Thyroid gland (tissue), 4 donors: Measurements from ENCODE around the gene CDC6. TPM values are rescaled to one million over a fixed set of nuclear protein-coding genes. Genes with fewer than 3 reads are reported as not detected.

Source experiments
- DNase-seq, 2 donors: peaks; one replicate each; pipeline ENCODE4 v3.0.0-alpha.2; 2019
- H3K27ac ChIP-seq, 3 donors: fragments of 200-600 bp; sonication (generic); 1 replicate in 2 of 3; 2 replicates in 1 of 3; pipeline ENCODE4 v1.5.1; 2016 to 2019; ENCODE audit warnings: mild to moderate bottlenecking in 1 of 3, moderate library complexity in 1 of 3
- H3K27me3 ChIP-seq: fragments of 200-600 bp; sonication (generic); one replicate; pipeline ENCODE4 v1.5.1; 2019
- H3K36me3 ChIP-seq, 2 donors: fragments of 200-600 bp; sonication (generic); one replicate each; pipeline ENCODE4 v1.5.1; 2016 to 2019
- H3K4me1 ChIP-seq, 2 donors: fragments of 200-600 bp; sonication (generic); one replicate each; pipeline ENCODE4 v1.5.1; 2017 to 2019
- H3K4me3 ChIP-seq, 3 donors: fragments of 200-600 bp; sonication (generic); replicated peaks in 1 of 3; 1 replicate in 2 of 3; 2 replicates in 1 of 3; pipeline ENCODE4 v1.5.1; 2016; ENCODE audit warnings: mild to moderate bottlenecking in 1 of 3
- H3K9me3 ChIP-seq: fragments of 200-600 bp; sonication (generic); one replicate; pipeline ENCODE4 v1.5.1; 2017
- POLR2A ChIP-seq, 2 donors: fragments of 450-650 bp; IDR thresholded peaks; one replicate each; pipeline ENCODE4 v1.6.1; 2017; ENCODE audit warnings: antibody characterized with exemption in 2 of 2, mild to moderate bottlenecking in 2 of 2, moderate library complexity in 1 of 2
- WGBS, 2 donors: methylation state at CpG; one replicate each; pipeline ENCODE4 v1.1.5; 2017; 5-methylcytosine and 5-hydroxymethylcytosine counted together
- intact Hi-C: fragments of 100-400 bp; cut with DNase I; formaldehyde crosslinking; loops from one replicate; pipeline ENCODE4 v1.15.1; 2023
- total RNA-seq, 4 donors: library from RNA; depleted of rRNA; stranded (reverse); fragments of >200 nt; gene quantifications; one replicate each; pipeline ENCODE4 v1.2.3, GENCODE V29; 2016
- TF ChIP-seq, protein P1 (sequence below), 6 experiments: fragments of 200-600 bp in 3 of 6; fragments of 450-650 bp in 3 of 6; sonication (generic) in 3 of 6; IDR thresholded peaks; one replicate each; pipeline ENCODE4 v1.5.1; 2016 to 2019; ENCODE audit warnings: antibody characterized with exemption in 6 of 6, mild to moderate bottlenecking in 2 of 6, inconsistent platforms in 1 of 6, moderate library complexity in 1 of 6

The CDC6 gene
- total RNA-seq, 4 donors from 2014 or later = 0.63 to 5.2 (median 0.79) TPM

DNA sequence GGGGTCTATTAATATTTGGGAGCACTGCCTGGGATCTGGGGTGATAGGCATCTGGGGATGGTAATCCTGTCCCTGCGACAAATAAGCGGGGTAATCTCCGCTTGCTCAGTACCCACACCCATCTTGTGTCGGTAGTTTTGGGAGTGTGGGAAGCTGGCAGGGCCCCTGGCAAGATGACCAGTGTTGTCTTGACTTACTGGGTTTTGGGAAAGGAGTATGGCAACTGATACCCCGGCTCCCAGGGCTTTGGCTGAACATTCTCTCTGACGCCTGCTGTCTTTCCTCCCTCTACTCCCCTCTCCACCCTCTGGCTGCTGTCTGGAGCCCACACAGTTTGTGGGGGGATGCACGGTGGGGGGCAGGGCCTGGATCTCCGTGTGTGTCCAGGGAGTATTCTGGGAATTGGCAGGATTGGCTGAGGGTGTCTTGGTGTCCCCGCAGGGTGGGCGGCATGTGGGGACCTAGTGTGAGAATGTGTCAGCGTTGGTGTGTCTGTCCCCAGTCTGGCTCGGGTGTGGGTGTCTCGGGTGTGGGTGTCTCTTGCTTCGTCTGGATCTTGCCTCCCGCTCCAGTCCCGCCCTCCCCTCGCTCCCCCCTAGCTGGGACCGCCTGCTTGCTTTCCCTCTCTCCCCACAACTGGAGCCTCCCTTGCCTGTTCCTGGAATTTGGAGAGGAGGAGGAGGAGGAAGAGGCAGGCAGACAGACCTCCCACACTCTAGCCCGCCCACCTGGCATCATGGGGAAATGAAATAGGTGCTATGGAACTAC, 33.3 kb downstream of the CDC6 start:
- DNase-seq = peak; percentile 56 to 62
- WGBS, 2 donors = 44 to 46% methylated on average over 13 to 19 of the region's 19 CpGs
- Histone ChIP-seq H3K4me3 (peak overlapping the region in 1 of 3 donors; percentile 6), H3K27ac (peak overlapping the region; percentile 59 to 96 (median 93)), H3K4me1 (peaks cover 83 to 85% of the 10 kb centered on the region in 2 donors), H3K9me3 (no peaks in the 10 kb centered on the region), H3K36me3 (no peaks in the 10 kb centered on the region), H3K27me3 (no peaks in the 10 kb centered on the region)
- TF ChIP-seq, protein P1, sequence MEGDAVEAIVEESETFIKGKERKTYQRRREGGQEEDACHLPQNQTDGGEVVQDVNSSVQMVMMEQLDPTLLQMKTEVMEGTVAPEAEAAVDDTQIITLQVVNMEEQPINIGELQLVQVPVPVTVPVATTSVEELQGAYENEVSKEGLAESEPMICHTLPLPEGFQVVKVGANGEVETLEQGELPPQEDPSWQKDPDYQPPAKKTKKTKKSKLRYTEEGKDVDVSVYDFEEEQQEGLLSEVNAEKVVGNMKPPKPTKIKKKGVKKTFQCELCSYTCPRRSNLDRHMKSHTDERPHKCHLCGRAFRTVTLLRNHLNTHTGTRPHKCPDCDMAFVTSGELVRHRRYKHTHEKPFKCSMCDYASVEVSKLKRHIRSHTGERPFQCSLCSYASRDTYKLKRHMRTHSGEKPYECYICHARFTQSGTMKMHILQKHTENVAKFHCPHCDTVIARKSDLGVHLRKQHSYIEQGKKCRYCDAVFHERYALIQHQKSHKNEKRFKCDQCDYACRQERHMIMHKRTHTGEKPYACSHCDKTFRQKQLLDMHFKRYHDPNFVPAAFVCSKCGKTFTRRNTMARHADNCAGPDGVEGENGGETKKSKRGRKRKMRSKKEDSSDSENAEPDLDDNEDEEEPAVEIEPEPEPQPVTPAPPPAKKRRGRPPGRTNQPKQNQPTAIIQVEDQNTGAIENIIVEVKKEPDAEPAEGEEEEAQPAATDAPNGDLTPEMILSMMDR (IDR thresholded peaks at IDR 0.05) = no peak
- TF ChIP-seq POLR2A (IDR thresholded peaks at IDR 0.05) = peak in 1 of 2 donors; percentile 12
- intact Hi-C loops = no loop called here

DNA sequence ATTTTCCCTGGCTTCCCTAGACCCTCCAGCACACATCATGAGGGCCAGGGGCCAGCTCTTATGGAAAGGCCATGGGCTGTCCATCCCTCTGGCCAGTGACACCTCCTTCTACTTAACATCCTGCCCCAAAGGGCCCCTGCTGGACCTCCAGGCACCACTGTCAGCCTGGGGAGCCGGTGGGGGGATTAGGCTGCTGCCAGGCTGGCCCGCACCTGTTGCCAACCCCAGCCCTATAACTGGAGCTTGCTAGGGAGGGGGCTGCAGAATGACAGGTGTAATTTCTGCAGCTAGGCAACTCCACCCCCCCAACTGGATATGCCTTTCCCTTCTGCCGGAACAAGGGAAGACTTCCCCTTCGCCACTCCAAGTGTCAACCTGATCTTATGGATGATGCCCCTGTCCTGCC, 33.8 kb downstream of the CDC6 start:
- no peak for TF ChIP-seq POLR2A (IDR thresholded peaks at IDR 0.05)
- TF ChIP-seq, protein P1 (IDR thresholded peaks at IDR 0.05) = no peak
- no peak for DNase-seq
- Histone ChIP-seq H3K27me3 (no peaks in the 10 kb centered on the region), H3K27ac (peak overlapping the region; percentile 59 to 96 (median 93)), H3K36me3 (no peaks in the 10 kb centered on the region), H3K4me1 (peaks cover 83 to 85% of the 10 kb centered on the region in 2 donors), H3K4me3 (peak overlapping the region in 1 of 3 donors; percentile 22), H3K9me3 (no peaks in the 10 kb centered on the region)
- WGBS, 2 donors = 72% methylated on average over 4 of the region's 4 CpGs; no CpG with 5 or more reads in 1 of the 2 donors
- intact Hi-C loops = no loop called here

DNA sequence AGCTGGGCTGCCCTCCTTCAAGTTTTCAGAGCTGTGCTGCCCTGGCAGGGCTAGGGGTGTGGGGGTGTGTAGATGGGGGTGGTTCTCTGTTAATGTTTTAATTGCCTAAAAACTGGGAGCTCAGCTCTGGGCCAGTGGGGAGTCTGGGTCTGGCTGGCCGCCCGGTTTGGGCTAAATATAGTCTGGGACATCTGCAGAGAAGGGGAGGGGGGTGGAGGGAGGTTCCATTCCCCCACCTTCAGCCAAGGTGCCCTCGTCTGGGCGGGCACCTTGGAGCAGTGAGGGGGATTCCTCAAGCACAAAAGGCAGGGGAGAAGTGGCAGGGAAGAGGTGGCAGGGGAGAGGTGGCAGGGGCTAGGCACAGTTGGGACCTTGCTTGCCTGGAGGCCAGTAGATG, 34.3 kb downstream of the CDC6 start:
- H3K4me1 ChIP-seq = peaks cover 83 to 85% of the 10 kb centered on the region in 2 donors
- TF ChIP-seq POLR2A (IDR thresholded peaks at IDR 0.05) = no peak
- TF ChIP-seq, protein P1 (IDR thresholded peaks at IDR 0.05) = no peak
- H3K27ac ChIP-seq = peak overlapping the region; percentile 59 to 96 (median 93)
- H3K36me3 ChIP-seq = no peaks in the 10 kb centered on the region
- WGBS, 2 donors = 0 to 3% methylated on average over 4 of the region's 4 CpGs
- no peaks in the 10 kb centered on the region for H3K27me3 ChIP-seq
- intact Hi-C loops = no loop called here
- H3K9me3 ChIP-seq = no peaks in the 10 kb centered on the region
- peak overlapping the region in 1 of 3 donors; percentile 22 for H3K4me3 ChIP-seq
- peak; percentile 77 to 83 for DNase-seq

DNA sequence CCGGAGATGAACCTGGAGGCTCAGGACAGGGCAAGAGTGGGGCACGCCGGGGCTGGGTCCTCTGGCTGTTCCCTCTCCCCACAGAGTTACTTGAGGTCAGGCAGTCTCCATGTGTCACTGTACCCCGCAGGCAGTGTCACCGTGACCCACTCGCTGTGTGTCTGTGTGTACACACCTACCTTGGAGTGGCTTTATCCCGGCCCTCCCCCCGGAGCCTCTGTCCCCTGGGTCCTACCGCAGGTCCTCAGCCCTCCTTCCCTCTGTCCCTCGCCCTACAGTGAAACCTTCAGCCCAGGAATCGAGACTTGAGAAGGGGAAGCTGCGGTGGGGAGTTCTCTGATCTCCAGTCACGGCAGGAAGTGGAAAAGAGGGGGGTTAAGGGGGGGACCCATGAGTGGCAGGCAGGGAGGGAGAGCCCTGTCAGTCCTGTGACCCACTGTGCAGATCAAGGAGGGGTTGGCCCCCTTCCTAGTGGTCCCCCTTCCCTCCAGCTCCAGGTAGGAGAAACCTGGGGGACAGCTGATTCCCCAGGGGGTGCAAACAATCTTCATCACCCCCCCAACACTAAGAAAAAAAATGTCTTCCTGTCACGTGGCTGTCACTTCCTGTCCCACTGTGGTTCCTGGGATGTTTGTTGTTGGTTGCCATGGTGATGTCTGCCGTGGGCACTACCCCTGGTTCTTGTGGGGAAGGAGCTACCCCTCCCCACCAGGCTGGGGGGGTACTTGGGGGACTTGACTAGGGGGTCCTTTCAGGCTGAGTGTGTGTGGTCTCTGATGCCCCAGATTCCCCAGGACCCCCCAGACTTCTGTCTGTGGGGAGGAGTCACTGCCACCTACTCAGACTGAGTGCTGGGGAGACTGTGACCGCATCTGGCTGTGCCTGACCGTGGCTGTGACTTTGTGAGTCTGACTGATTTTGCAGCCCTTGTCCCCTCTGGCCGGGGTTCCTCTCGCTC, 35.0 kb downstream of the CDC6 start:
- Histone ChIP-seq H3K4me3 (peak overlapping the region in 1 of 3 donors; percentile 22), H3K27ac (peak overlapping the region; percentile 59 to 96 (median 93)), H3K27me3 (no peaks in the 10 kb centered on the region), H3K36me3 (no peaks in the 10 kb centered on the region), H3K4me1 (peaks cover 83 to 85% of the 10 kb centered on the region in 2 donors), H3K9me3 (no peaks in the 10 kb centered on the region)
- intact Hi-C loops = no loop called here
- WGBS, 2 donors = 2 to 16% methylated on average over 13 to 19 of the region's 19 CpGs
- peak; percentile 78 to 80 for DNase-seq
- no peak for TF ChIP-seq POLR2A (IDR thresholded peaks at IDR 0.05)
- TF ChIP-seq, protein P1 (IDR thresholded peaks at IDR 0.05) = no peak
